Mucosa of rectum (tissue), 2 donors: ENCODE data around the gene FUBP3.
"Not testable (repeated sequence)": the region's sequence is repeated elsewhere in the genome, so short reads cannot be mapped to it uniquely, and the experiment has no call there.

Experiments
- H3K27ac ChIP-seq, 2 donors: one replicate each; pipeline ENCODE4 v1.7.0; 2013; ENCODE audit warnings: inconsistent platforms in 2 of 2, low read depth in 2 of 2, low read length in 2 of 2
- H3K27me3 ChIP-seq, 2 donors: one replicate each; pipeline ENCODE4 v1.7.0; 2013; ENCODE audit warnings: low read length in 2 of 2; ENCODE audit not compliant: control insufficient read depth in 2 of 2, insufficient read depth in 2 of 2
- H3K36me3 ChIP-seq, 2 donors: one replicate each; pipeline ENCODE4 v1.7.0; 2013; ENCODE audit warnings: low read length in 2 of 2; ENCODE audit not compliant: control insufficient read depth in 2 of 2, insufficient read depth in 2 of 2
- H3K4me1 ChIP-seq, 2 donors: one replicate each; pipeline ENCODE4 v1.7.0; 2013; ENCODE audit warnings: low read length in 2 of 2, mild to moderate bottlenecking in 1 of 2; ENCODE audit not compliant: control insufficient read depth in 2 of 2, insufficient read depth in 2 of 2
- H3K4me3 ChIP-seq, 2 donors: one replicate each; pipeline ENCODE4 v1.7.0; 2013; ENCODE audit warnings: low read length in 2 of 2
- H3K9ac ChIP-seq, 2 donors: one replicate each; pipeline ENCODE4 v1.7.0; 2013; ENCODE audit warnings: low read length in 2 of 2, low read depth in 1 of 2, mild to moderate bottlenecking in 1 of 2
- H3K9me3 ChIP-seq, 2 donors: one replicate each; pipeline ENCODE4 v1.7.0; 2013; ENCODE audit warnings: low read length in 2 of 2; ENCODE audit not compliant: control insufficient read depth in 2 of 2
- donor health status: healthy.
- donor health status: Normal muscosa, but diverticular disease.

FUBP3 gene

DNA sequence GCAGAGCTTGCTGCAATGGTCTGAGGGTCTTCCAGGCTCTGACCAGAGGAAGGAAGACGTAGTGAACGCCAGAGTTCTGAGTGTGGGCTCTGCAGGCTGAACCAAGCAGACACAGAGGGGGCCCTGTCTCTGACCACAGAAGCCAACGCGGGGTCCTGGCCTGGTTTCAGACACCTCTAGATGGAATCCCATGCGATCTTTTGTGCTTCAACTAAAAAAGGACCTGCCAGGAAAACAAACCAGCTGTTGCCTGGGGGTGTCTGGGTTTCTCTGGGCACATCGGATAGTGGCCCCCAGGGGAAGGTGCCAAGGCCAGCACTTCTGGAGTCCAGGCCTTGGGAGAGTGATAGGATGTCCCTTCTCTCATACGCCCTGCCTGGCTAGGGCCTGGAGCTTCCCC is 97.9 kb downstream of the FUBP3 start:
- peaks cover 0 to 3% of the 10 kb centered on the region in 2 donors for H3K27me3 ChIP-seq
- no peaks in the 10 kb centered on the region for H3K36me3 ChIP-seq
- H3K4me3 ChIP-seq, result no peak overlapping the region
- H3K4me1 ChIP-seq, result peaks cover 9 to 10% of the 10 kb centered on the region in 2 donors
- no peak overlapping the region for H3K9ac ChIP-seq
- H3K27ac ChIP-seq, result no peak overlapping the region
- no peaks in the 10 kb centered on the region for H3K9me3 ChIP-seq

DNA sequence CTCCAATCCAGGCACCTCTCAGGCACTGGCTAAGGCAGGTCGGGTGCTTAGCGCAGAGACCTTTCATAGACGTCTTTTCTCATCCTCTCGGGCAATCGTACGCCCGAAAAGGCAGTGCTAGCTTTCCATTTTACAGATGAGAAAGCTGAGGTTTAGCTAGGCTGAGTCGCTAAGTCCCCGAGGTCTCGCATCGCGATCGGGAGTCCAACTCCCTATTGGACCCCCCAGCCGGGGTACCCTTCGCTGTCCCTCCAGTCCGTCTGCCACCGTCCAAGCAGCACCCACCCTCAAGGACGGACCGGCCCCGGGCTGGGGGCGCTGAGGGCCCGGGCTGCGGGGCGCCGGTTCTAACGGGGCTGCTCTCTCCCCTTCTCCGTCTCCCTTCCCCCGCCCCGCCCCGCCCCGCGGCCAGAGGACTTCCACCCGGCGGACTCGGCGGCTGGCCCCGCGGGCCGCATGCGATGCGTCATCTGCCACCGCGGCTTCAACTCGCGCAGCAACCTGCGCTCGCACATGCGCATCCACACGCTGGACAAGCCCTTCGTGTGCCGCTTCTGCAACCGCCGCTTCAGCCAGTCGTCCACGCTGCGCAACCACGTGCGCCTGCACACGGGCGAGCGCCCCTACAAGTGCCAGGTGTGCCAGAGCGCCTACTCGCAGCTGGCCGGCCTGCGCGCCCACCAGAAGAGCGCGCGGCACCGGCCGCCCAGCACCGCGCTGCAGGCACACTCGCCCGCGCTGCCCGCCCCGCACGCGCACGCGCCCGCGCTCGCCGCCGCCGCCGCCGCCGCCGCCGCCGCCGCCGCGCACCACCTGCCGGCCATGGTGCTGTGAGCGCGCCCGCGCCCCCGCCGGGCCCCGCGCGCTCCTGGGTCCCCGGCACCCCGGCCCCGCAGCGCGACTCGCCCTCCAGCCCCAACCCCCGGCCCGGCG is 101.7 kb downstream of the FUBP3 start:
- Histone ChIP-seq H3K4me1 (peaks cover 11 to 12% of the 10 kb centered on the region in 2 donors), H3K27ac (no peak overlapping the region), H3K27me3 (peaks cover 0 to 3% of the 10 kb centered on the region in 2 donors), H3K9me3 (no peaks in the 10 kb centered on the region), H3K36me3 (no peaks in the 10 kb centered on the region), H3K9ac (peak overlapping the region in 1 of 2 donors; percentile 68), H3K4me3 (peak overlapping the region; percentile 63 to 65)

DNA sequence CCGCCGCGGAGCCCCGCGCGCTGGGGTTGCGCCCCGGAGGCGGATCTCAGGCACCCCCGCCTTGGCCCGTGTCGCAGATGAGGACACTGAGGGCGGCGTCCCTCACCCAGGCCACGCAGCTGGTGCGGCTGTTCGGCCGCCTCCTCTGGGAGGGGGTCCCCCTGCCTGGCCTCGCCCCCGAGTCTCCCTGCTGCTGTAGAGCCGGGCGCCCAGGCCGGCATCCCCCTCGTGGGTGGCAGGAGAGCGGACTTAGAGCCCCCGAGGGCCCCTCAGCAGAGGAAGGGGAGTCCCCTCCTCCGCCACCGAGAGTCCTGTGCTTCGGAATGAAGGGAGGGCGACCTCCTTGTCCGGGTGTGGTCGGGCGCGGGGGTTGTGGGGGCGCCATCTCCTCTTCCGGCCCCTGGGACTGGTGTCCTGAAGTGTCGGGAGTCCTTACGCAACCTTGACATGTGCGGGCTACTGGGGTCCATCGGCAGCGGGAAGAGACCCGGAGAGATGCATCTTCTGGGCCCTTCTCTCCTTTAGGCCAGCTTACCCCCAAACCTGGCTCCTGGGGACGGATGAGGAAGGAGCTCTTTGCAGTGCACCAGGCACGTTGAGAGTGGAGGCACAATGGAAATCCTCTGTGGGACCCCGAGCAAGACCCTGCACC is 102.5 kb downstream of the FUBP3 start:
- Histone ChIP-seq H3K27me3 (peaks cover 0 to 3% of the 10 kb centered on the region in 2 donors), H3K27ac (no peak overlapping the region), H3K36me3 (no peaks in the 10 kb centered on the region), H3K9ac (peak overlapping the region in 1 of 2 donors; percentile 68), H3K4me1 (peaks cover 11 to 12% of the 10 kb centered on the region in 2 donors), H3K4me3 (peak overlapping the region; percentile 62 to 65), H3K9me3 (no peaks in the 10 kb centered on the region)

DNA sequence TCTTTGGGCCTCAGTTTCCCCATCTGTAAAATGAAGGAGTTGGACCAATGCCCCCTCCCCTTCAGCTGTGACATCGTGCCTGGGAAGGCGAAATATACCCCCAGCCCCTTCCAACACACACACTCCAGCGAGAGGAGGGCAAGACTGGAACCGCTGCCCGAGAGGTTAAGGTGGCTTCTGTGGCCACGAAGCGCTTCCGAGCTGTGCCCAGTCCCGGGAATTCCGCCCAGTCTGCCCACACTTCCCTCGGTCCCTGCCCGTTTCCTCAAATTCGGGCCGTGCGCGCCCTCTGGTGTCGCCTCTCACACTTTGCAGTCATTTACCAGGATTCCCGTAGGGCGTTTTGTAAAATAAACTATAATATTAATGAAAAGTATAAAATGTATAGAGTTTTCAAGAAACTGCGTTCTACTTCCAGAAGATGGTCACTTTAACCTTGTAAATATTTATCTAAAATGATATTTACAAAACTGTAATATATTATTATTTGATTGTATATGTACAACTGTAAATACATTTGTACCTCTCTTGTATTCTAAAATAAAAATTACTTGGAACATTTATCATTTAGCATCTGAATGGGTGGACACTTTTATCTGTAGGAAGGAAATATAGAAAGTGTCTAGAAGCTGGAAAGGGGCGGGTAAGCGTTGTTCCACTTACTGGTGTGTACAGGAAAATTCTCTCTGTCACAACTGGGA is 103.2 kb downstream of the FUBP3 start:
- Histone ChIP-seq H3K36me3 (no peaks in the 10 kb centered on the region), H3K27ac (no peak overlapping the region), H3K9me3 (no peaks in the 10 kb centered on the region), H3K9ac (peak overlapping the region in 1 of 2 donors; percentile 68), H3K4me1 (peaks cover 11 to 12% of the 10 kb centered on the region in 2 donors), H3K27me3 (peaks cover 0 to 3% of the 10 kb centered on the region in 2 donors), H3K4me3 (peak overlapping the region; percentile 62 to 65)

DNA sequence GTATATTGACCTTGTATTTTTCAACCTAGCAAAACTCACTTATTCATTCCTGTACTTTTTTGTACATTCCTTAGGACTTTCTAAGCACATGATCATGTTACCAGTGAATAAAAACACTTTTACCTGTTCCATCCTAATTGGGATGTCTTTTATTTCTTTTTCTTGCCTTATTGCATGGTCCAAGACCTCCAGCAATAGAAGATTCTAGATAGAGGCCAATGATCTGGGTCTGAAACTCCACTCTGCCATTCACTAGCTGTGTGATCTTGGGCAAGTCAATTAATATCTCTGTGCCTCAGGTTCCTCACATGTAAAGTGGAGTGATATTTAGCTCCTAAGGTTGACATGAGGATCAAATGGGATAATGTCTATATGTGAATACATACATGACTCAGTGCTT is 105.7 kb downstream of the FUBP3 start:
- H3K27me3 ChIP-seq, result peaks cover 0 to 3% of the 10 kb centered on the region in 2 donors
- no peaks in the 10 kb centered on the region for H3K9me3 ChIP-seq
- peaks cover 18 to 20% of the 10 kb centered on the region in 2 donors for H3K4me1 ChIP-seq
- no peak overlapping the region for H3K4me3 ChIP-seq
- H3K36me3 ChIP-seq, result no peaks in the 10 kb centered on the region
- H3K9ac ChIP-seq, result no peak overlapping the region
- H3K27ac ChIP-seq, result no peak overlapping the region

DNA sequence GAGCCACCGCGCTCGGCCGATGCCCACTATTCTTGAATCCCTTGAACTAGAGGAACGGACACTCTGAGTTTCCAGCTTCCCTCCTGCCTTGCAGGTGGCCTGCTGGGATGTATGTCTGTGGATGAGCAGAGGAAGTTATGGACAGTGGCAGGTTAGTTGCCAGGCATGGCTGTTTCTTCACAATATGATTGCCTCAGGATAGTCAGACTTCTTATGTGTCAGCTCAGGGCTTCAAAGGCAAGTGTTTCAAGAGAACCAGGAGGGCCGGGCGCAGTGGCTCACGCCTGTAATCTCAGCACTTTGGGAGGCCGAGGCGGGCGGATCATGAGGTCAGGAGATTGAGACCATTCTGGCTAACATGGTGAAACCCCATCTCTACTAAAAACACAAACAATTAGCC is 106.6 kb downstream of the FUBP3 start:
- not testable (repeated sequence) for H3K4me3 ChIP-seq, H3K27ac ChIP-seq, H3K9ac ChIP-seq, H3K9me3 ChIP-seq, H3K27me3 ChIP-seq, H3K36me3 ChIP-seq
- peaks cover 20 to 21% of the 10 kb centered on the region in 2 donors for H3K4me1 ChIP-seq

DNA sequence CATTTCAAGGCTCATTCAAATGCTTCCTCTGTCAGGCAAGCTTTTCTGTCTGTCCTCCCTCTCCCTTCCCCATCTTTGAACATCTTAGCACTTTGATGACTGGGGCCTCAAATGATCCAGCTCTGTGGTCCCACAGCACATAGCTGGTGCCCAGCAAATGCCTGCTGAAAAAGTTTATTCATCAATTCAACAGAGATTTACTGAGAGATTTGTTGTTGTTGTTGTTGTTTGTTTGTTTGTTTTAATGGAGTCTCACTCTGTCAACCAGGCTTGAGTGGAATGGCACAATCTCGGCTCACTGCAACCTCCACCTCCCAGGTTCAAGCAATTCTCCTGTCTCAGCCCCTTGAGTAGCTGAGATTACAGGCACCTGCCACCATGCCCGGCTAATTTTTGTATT is 108.2 kb downstream of the FUBP3 start:
- Histone ChIP-seq H3K4me1 (peaks cover 11 to 12% of the 10 kb centered on the region in 2 donors), H3K27ac (no peak overlapping the region), H3K27me3 (no peaks in the 10 kb centered on the region), H3K4me3 (no peak overlapping the region), H3K36me3 (no peaks in the 10 kb centered on the region), H3K9ac (no peak overlapping the region), H3K9me3 (no peaks in the 10 kb centered on the region)
